CD4-positive, alpha-beta T cell treated with Interleukin-15 for 1 hour (primary cell): Measurements from ENCODE around the gene SH3BP5L.
A peak's percentile ranks its signal among the peaks of the same experiment; 100 is the strongest.
"Not testable (repeated sequence)": the region's sequence is repeated elsewhere in the genome, so short reads cannot be mapped to it uniquely, and the experiment has no call there.

Experiments
- DNase-seq: peaks from one replicate; pipeline ENCODE4 v3.0.0-alpha.2; 2020

SH3BP5L gene

GRCh38 chr1:248807067-248807737 lies 18.5 kb downstream of the SH3BP5L start:
- DNase-seq = peak; percentile 63

GRCh38 chr1:248805876-248806275 lies 19.8 kb downstream of the SH3BP5L start:
- no peak for DNase-seq

GRCh38 chr1:248804771-248805681 lies 20.7 kb downstream of the SH3BP5L start:
- peak; percentile 44 for DNase-seq

GRCh38 chr1:248803501-248803900 lies 22.2 kb downstream of the SH3BP5L start:
- not testable (repeated sequence) for DNase-seq

GRCh38 chr1:248802454-248802853 lies 23.3 kb downstream of the SH3BP5L start:
- DNase-seq = no peak

- DNase-seq = no peak
These were observed 25.3 kb downstream of the SH3BP5L start for GRCh38 chr1:248800459-248800858.

- DNase-seq = no peak
These were observed 26.9 kb downstream of the SH3BP5L start for GRCh38 chr1:248798791-248799190.

- not testable (repeated sequence) for DNase-seq
These were observed 31.1 kb downstream of the SH3BP5L start for GRCh38 chr1:248794663-248795062.

- no peak for DNase-seq
These were observed 32.1 kb downstream of the SH3BP5L start for GRCh38 chr1:248793592-248793991.

- DNase-seq = no peak
These were observed 33.4 kb downstream of the SH3BP5L start for GRCh38 chr1:248792342-248792741.

- DNase-seq = no peak
These were observed 34.7 kb downstream of the SH3BP5L start for GRCh38 chr1:248791010-248791409.

GRCh38 chr1:248790456-248790855 lies 35.3 kb downstream of the SH3BP5L start:
- no peak for DNase-seq

- not testable (repeated sequence) for DNase-seq
These were observed 36.4 kb downstream of the SH3BP5L start for GRCh38 chr1:248789337-248789736.

GRCh38 chr1:248788327-248788726 lies 37.4 kb downstream of the SH3BP5L start:
- DNase-seq = no peak

GRCh38 chr1:248787430-248787829 lies 38.3 kb downstream of the SH3BP5L start:
- no peak for DNase-seq

- DNase-seq = peak; percentile 19
These were observed 39.6 kb downstream of the SH3BP5L start for GRCh38 chr1:248786156-248786555.

- no peak for DNase-seq
These were observed 42.3 kb downstream of the SH3BP5L start for GRCh38 chr1:248783367-248783766.

- DNase-seq = no peak
These were observed 43.1 kb downstream of the SH3BP5L start for GRCh38 chr1:248782416-248783141.

GRCh38 chr1:248779350-248779749 lies 46.4 kb downstream of the SH3BP5L start:
- DNase-seq = no peak

- no peak for DNase-seq
These were observed 46.8 kb downstream of the SH3BP5L start for GRCh38 chr1:248778906-248779305.

GRCh38 chr1:248776991-248777390 lies 48.7 kb downstream of the SH3BP5L start:
- DNase-seq = no peak

- no peak for DNase-seq
These were observed 50.3 kb downstream of the SH3BP5L start for GRCh38 chr1:248775441-248775840.
